Panc1 (cell line): Measurements from ENCODE around the gene SCLY. TPM values are rescaled to one million over a fixed set of nuclear protein-coding genes. Genes with fewer than 3 reads are reported as not detected.

ENCODE experiments used
- ATAC-seq: fragments of 200-7000 bp; cut with Tn5 transposase; 2 replicates; pipeline ENCODE4 v1.9.1; 2020; ENCODE audit warnings: mild to moderate bottlenecking, moderate library complexity
- BruUV-seq: library from RNA; stranded (reverse); fragments of 400-500 nt; replicated peaks from 2 replicates; lab custom pipeline; 2021; lab: Mats Ljungman, UMichigan
- CTCF ChIA-PET: fragments of 300-600 bp; sonication (Branson Sonifier 250); formaldehyde crosslinking; loops from one replicate; lab custom pipeline; 2022; ENCODE audit warnings: antibody characterized with exemption; lab: Charles Lee
- POLR2A ChIA-PET: fragments of 300-600 bp; sonication (Branson Sonifier 250); formaldehyde crosslinking; loops from one replicate; lab custom pipeline; 2022; ENCODE audit warnings: antibody characterized with exemption; lab: Charles Lee
- DNase-seq: peaks from one replicate; pipeline ENCODE4 v3.0.0-alpha.2; 2010; ENCODE audit warnings: low read depth, low spot score
- H3K27ac ChIP-seq: 2 replicates; pipeline ENCODE4 v1.5.1; 2011; ENCODE audit warnings: mild to moderate bottlenecking, low read length, inconsistent platforms
- H3K27me3 ChIP-seq: fragments of 200-500 bp; sonication (Bioruptor generic); 2 replicates; pipeline ENCODE4 v1.6.0; 2014; ENCODE audit warnings: low read length, inconsistent platforms; ENCODE audit not compliant: control insufficient read depth, insufficient read depth
- H3K36me3 ChIP-seq: fragments of 200-500 bp; sonication (Bioruptor generic); 2 replicates; pipeline ENCODE4 v1.5.1; 2014; ENCODE audit warnings: inconsistent platforms, mild to moderate bottlenecking, low read length, moderate library complexity; ENCODE audit not compliant: control insufficient read depth, insufficient read depth
- H3K4me1 ChIP-seq: 2 replicates; pipeline ENCODE4 v1.5.1; 2011; ENCODE audit warnings: inconsistent platforms, mild to moderate bottlenecking, low read length, moderate library complexity; ENCODE audit not compliant: control insufficient read depth, insufficient read depth
- H3K4me3 ChIP-seq, 2 experiments: 2 replicates each; pipeline ENCODE4 v1.5.1; 2011 to 2012; ENCODE audit warnings: low read depth in 2 of 2, low read length in 2 of 2, mild to moderate bottlenecking in 2 of 2, inconsistent platforms in 1 of 2, moderate library complexity in 1 of 2
- H3K9me3 ChIP-seq: fragments of 200-500 bp; sonication (Bioruptor generic); 2 replicates; pipeline ENCODE4 v1.5.1; 2014; ENCODE audit warnings: low read depth, mild to moderate bottlenecking, inconsistent platforms, low read length, moderate library complexity; ENCODE audit not compliant: control insufficient read depth, insufficient read depth
- CTCF ChIP-seq: fragments of 450-650 bp; IDR thresholded peaks from 2 replicates; pipeline ENCODE4 v1.5.1; 2017; ENCODE audit warnings: mild to moderate bottlenecking
- POLR2AphosphoS5 ChIP-seq: IDR thresholded peaks from 2 replicates; pipeline ENCODE4 v1.6.1; 2012; ENCODE audit warnings: mild to moderate bottlenecking, low read depth, low read length, moderate library complexity
- REST ChIP-seq, 2 experiments: IDR thresholded peaks; 2 replicates each; pipeline ENCODE4 v1.6.1; 2011 to 2012; ENCODE audit warnings: low read depth in 2 of 2, control low read depth in 1 of 2, low read length in 1 of 2, mild to moderate bottlenecking in 1 of 2, moderate library complexity in 1 of 2; ENCODE audit not compliant: insufficient read depth in 1 of 2
- SIN3A ChIP-seq: IDR thresholded peaks from 2 replicates; pipeline ENCODE4 v1.6.1; 2012; ENCODE audit warnings: low read depth, mild to moderate bottlenecking, low read length, moderate library complexity, borderline replicate concordance; ENCODE audit not compliant: insufficient read depth
- TCF7L2 ChIP-seq: IDR thresholded peaks from 2 replicates; pipeline ENCODE4 v1.6.1; 2011; ENCODE audit warnings: mild to moderate bottlenecking, low read depth, low read length, inconsistent platforms
- in situ Hi-C: cut with HindIII; loops from 2 replicates; pipeline ENCODE4 v1.10.0; 2016; ENCODE audit warnings: low sequenced_read_pairs, low pct_unique_long_range_greater_than_20kb
- intact Hi-C: fragments of 100-400 bp; cut with micrococcal nuclease; formaldehyde crosslinking; loops from one replicate; pipeline ENCODE4 v1.10.0; 2022; ENCODE audit not compliant: unreplicated experiment
- total RNA-seq: library from RNA; stranded (reverse); gene quantifications from one replicate; pipeline ENCODE4 v1.2.1, GENCODE V29; 2021; ENCODE audit not compliant: unreplicated experiment

Gene SCLY
- total RNA-seq, 1 experiment from 2014 or later: 31.4 TPM

GRCh38 chr2:238113611-238114010 is 52.8 kb downstream of the SCLY start:
- ChIA-PET CTCF (no interaction called here), POLR2A (no interaction called here)
- TF ChIP-seq SIN3A (no peak), TCF7L2 (no peak), POLR2AphosphoS5 (no peak), REST (IDR thresholded peaks at IDR 0.05; ENCODE audit: insufficient read depth in 1 of 2, low read depth in 2 of 2, low read length in 1 of 2) (no peak), CTCF (no peak)
- Histone ChIP-seq H3K4me3 (no peak overlapping the region), H3K27ac (no peak overlapping the region), H3K27me3 (no peaks in the 10 kb centered on the region), H3K9me3 (peaks cover 12% of the 10 kb centered on the region; the same call in 1 of the 2 replicates), H3K36me3 (no peaks in the 10 kb centered on the region), H3K4me1 (no peaks in the 10 kb centered on the region)
- in situ Hi-C loops: no loop called here
- DNase-seq: no peak
- BruUV-seq: no TSS peak
- intact Hi-C loops: no loop called here
- no peak for ATAC-seq

GRCh38 chr2:238114331-238114841 is 53.6 kb downstream of the SCLY start:
- no peak overlapping the region for H3K27ac ChIP-seq
- TF ChIP-seq REST (IDR thresholded peaks at IDR 0.05; ENCODE audit: insufficient read depth in 1 of 2, low read depth in 2 of 2, low read length in 1 of 2) (no peak), SIN3A (no peak), POLR2AphosphoS5 (no peak), TCF7L2 (no peak), CTCF (no peak)
- H3K36me3 ChIP-seq: no peaks in the 10 kb centered on the region
- H3K4me1 ChIP-seq: no peaks in the 10 kb centered on the region
- H3K9me3 ChIP-seq: peaks cover 12% of the 10 kb centered on the region; the same call in 1 of the 2 replicates
- intact Hi-C loops: no loop called here
- H3K27me3 ChIP-seq: no peaks in the 10 kb centered on the region
- ChIA-PET CTCF (interaction anchor here (0.8 kb wide), 1 partner anchor 144 kb away, joined by 4 read pairs; no protein-coding TSS in a partner anchor), POLR2A (interaction anchor here (0.6 kb wide), 1 partner anchor 241 kb away, joined by 3 read pairs; no protein-coding TSS in a partner anchor)
- no peak overlapping the region for H3K4me3 ChIP-seq
- ATAC-seq: no peak; the same call in 1 of the 2 replicates
- in situ Hi-C loops: no loop called here
- BruUV-seq: no TSS peak
- no peak for DNase-seq
